Naive B cell (primary cell): ENCODE results near the gene SNIP1. TPM values are rescaled to one million over a fixed set of nuclear protein-coding genes. Genes with fewer than 3 reads are reported as not detected.
"Not testable (repeated sequence)": the region's sequence is repeated elsewhere in the genome, so short reads cannot be mapped to it uniquely, and the experiment has no call there.

Source experiments
- ATAC-seq, 2 donors: fragments of 150-1000 bp; cut with Tn5 transposase; 2 replicates each; pipeline ENCODE4 v1.10.0; 2021; ENCODE audit warnings: low read depth in 2 of 2, mild to moderate bottlenecking in 2 of 2, moderate library complexity in 2 of 2
- DNase-seq: peaks from one replicate; pipeline ENCODE4 v3.0.0; 2022
- H3K27ac Mint-ChIP-seq, 6 donors: one replicate each; pipeline ENCODE4 v1.8.0; 2020 to 2022; ENCODE audit warnings: mild to moderate bottlenecking in 6 of 6, mixed read lengths in 6 of 6, moderate library complexity in 5 of 6, inconsistent platforms in 2 of 6
- H3K27me3 Mint-ChIP-seq, 3 donors: one replicate each; pipeline ENCODE4 v1.8.0; 2021 to 2022; ENCODE audit warnings: mixed read lengths in 3 of 3, mild to moderate bottlenecking in 1 of 3
- H3K36me3 Mint-ChIP-seq, 2 donors: one replicate each; pipeline ENCODE4 v1.8.0; 2020 to 2022; ENCODE audit warnings: mixed read lengths in 2 of 2, inconsistent platforms in 1 of 2, mild to moderate bottlenecking in 1 of 2
- H3K4me1 Mint-ChIP-seq, 3 donors: one replicate each; pipeline ENCODE4 v1.8.0; 2020 to 2022; ENCODE audit warnings: mixed read lengths in 3 of 3, inconsistent platforms in 1 of 3, mild to moderate bottlenecking in 1 of 3, moderate library complexity in 1 of 3
- H3K4me3 Mint-ChIP-seq, 8 donors: one replicate each; pipeline ENCODE4 v1.8.0; 2020 to 2022; ENCODE audit warnings: mild to moderate bottlenecking in 8 of 8, mixed read lengths in 8 of 8, moderate library complexity in 8 of 8, inconsistent platforms in 2 of 8
- H3K9me3 Mint-ChIP-seq, 7 donors: one replicate each; pipeline ENCODE4 v1.8.0; 2020 to 2022; ENCODE audit warnings: mixed read lengths in 7 of 7, mild to moderate bottlenecking in 5 of 7, inconsistent platforms in 2 of 7, moderate library complexity in 1 of 7
- polyA plus RNA-seq, 6 donors: library from polyadenylated mRNA; unstranded; fragments of 300-500 nt; fragmentation: Illumina TruSeq; gene quantifications; one replicate each; pipeline ENCODE4 v1.2.3, GENCODE V29; 2021; ENCODE audit warnings: low read depth in 6 of 6

SNIP1 gene
- polyA plus RNA-seq, 6 donors from 2014 or later, result 4.0 to 6.9 (median 4.2) TPM; not detected in 1

GRCh38 chr1:37549341-37549740 is 4.8 kb downstream of the SNIP1 start:
- Mint-ChIP-seq H3K9me3 (peaks cover 0 to 1% (median 0%) of the 10 kb centered on the region in 7 donors), H3K36me3 (peaks cover 14 to 27% of the 10 kb centered on the region in 2 donors), H3K27me3 (no peaks in the 10 kb centered on the region), H3K27ac (peak overlapping the region in 3 of 6 donors; percentile 4 to 28 (median 26)), H3K4me3 (peak overlapping the region in 1 of 8 donors; percentile 42), H3K4me1 (peaks cover 35 to 40% (median 39%) of the 10 kb centered on the region in 3 donors)
- no peak for DNase-seq
- ATAC-seq, result no peak

DNA sequence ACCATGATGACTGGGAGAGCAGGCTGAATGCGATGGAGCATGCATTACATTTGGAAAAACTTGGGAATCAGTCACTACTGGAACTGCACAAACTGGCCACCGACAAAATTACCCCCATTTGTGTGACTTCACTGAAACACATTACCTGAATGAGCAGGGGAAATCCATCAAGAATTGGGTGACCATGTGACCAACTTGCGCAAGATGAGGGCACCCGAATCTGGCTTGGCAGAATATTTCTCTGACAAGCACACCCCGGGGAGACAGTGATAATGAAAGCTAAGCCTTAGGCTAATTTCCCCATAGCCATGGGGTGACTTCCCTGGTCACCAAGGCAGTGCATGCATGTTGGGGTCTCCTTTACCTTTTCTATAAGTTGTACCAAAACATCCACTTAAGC is 9.1 kb downstream of the SNIP1 start:
- Mint-ChIP-seq H3K4me1 (peaks cover 9 to 22% (median 16%) of the 10 kb centered on the region in 3 donors), H3K36me3 (peaks cover 18 to 37% of the 10 kb centered on the region in 2 donors), H3K27me3 (no peaks in the 10 kb centered on the region), H3K27ac (peak overlapping the region in 1 of 6 donors; percentile 22), H3K4me3 (no peak overlapping the region), H3K9me3 (no peaks in the 10 kb centered on the region)
- ATAC-seq, result no peak
- DNase-seq, result no peak

DNA sequence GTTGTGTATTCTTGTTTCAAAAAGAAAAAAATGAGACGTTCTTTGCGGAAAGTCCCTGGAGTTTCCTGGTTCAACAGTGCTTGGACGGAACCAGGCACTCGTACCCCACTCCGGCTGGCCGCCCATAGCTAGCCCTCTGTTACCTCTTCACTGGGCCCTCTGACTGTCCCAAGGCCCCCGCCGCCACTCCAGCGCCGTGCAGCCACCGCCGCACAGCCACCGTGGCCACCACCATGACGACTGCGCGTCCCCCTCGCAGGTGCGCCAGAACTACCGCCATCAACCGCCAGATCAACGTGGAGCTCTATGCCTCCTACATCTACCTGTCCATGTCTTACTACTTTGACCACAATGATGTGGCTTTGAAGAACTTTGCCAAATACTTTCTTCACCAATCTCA is 9.6 kb downstream of the SNIP1 start:
- Mint-ChIP-seq H3K9me3 (no peaks in the 10 kb centered on the region), H3K4me3 (no peak overlapping the region), H3K27me3 (no peaks in the 10 kb centered on the region), H3K4me1 (peaks cover 4 to 17% (median 12%) of the 10 kb centered on the region in 3 donors), H3K36me3 (peaks cover 18 to 38% of the 10 kb centered on the region in 2 donors), H3K27ac (peak overlapping the region in 4 of 6 donors; percentile 22 to 64 (median 50))
- DNase-seq, result no peak
- ATAC-seq, result no peak

DNA sequence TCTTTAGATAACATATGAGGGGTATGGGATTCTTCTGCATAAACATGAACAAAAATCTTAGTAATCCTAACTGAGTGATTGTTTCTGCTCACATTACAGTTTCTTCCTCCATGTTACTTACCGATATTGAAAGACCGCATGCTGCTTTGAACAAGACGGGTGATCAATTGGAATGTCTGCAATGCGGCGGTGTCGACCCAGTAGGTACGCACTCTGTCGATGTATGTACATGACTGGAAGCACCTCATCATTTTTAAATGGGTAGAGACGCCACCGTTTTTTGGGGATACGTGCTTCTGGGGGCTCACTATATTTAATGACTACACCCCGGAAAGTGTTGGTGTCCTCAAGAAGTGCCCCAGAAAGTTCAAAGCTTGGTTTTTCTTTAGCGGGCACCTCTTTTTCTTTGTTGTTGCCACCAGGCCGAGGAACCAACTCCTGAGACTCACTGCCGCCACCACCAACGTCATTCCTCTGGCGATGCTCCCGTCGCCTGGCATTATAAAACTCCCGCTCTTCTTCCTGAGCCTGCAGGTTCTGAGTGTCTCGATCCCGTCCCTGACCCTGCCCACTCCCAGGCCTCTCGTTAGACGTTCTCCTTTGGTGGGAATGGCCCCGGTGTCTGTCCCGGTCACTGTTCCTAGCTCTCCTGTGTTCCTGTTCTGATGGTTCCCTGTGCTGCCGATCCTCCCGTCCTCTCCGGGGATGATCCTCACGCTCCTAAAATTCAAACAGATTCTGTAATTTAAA is 13.9 kb downstream of the SNIP1 start:
- Mint-ChIP-seq H3K27ac (no peak overlapping the region), H3K4me1 (peaks cover 0 to 15% (median 5%) of the 10 kb centered on the region in 3 donors), H3K27me3 (no peaks in the 10 kb centered on the region), H3K4me3 (no peak overlapping the region), H3K36me3 (peaks cover 25 to 26% of the 10 kb centered on the region in 2 donors), H3K9me3 (no peaks in the 10 kb centered on the region)
- DNase-seq (no peak), ATAC-seq (no peak)

- Mint-ChIP-seq H3K36me3 (peaks cover 18 to 19% of the 10 kb centered on the region in 2 donors), H3K4me1 (peaks cover 0 to 12% (median 5%) of the 10 kb centered on the region in 3 donors), H3K27ac (peak overlapping the region in 1 of 6 donors; percentile 80)
- ATAC-seq, H3K27me3 Mint-ChIP-seq, H3K9me3 Mint-ChIP-seq, DNase-seq, H3K4me3 Mint-ChIP-seq: not testable (repeated sequence)
Measured at GRCh38 chr1:37539154-37539553, 14.9 kb downstream of the SNIP1 start.

DNA sequence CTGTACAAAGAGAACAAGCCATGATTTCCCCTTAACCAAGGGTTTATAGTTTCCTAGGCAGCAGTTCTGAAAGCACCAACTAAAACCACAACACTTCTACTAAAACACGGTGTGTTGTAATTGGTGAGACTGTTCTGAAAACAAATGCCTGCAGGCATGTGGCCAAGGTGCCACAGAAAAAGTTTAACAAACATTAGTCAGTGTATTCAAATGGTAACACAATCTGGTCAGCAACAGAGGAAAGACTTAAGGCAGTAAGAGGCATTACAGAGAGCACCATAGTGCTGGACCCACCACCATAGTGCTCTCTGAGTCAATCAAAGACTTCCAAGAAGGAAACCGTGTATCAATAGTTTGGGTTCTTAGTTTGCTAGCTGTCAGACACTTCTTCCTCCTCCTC is 16.7 kb downstream of the SNIP1 start:
- no peak overlapping the region for H3K27ac Mint-ChIP-seq
- H3K27me3 Mint-ChIP-seq, result no peaks in the 10 kb centered on the region
- ATAC-seq (no peak), DNase-seq (no peak)
- H3K4me1 Mint-ChIP-seq, result peaks cover 0 to 12% (median 8%) of the 10 kb centered on the region in 3 donors
- H3K36me3 Mint-ChIP-seq, result peaks cover 18 to 19% of the 10 kb centered on the region in 2 donors
- peaks cover 0 to 1% (median 0%) of the 10 kb centered on the region in 7 donors for H3K9me3 Mint-ChIP-seq
- H3K4me3 Mint-ChIP-seq, result no peak overlapping the region

- no peak for DNase-seq
- Mint-ChIP-seq H3K4me3 (no peak overlapping the region), H3K27ac (peak overlapping the region in 1 of 6 donors; percentile 90), H3K9me3 (peaks cover 0 to 1% (median 0%) of the 10 kb centered on the region in 7 donors), H3K4me1 (peaks cover 0 to 9% (median 5%) of the 10 kb centered on the region in 3 donors), H3K27me3 (no peaks in the 10 kb centered on the region), H3K36me3 (peaks cover 8 to 15% of the 10 kb centered on the region in 2 donors)
- no peak for ATAC-seq
Measured at GRCh38 chr1:37533317-37534093, 20.6 kb downstream of the SNIP1 start.

- not testable (repeated sequence) for ATAC-seq, DNase-seq, H3K9me3 Mint-ChIP-seq, H3K4me1 Mint-ChIP-seq, H3K36me3 Mint-ChIP-seq, H3K27ac Mint-ChIP-seq, H3K27me3 Mint-ChIP-seq
- peak overlapping the region in 3 of 8 donors; percentile 30 to 42 (median 33) for H3K4me3 Mint-ChIP-seq
Measured at GRCh38 chr1:37532418-37533156, 21.5 kb downstream of the SNIP1 start.

- not testable (repeated sequence) for ATAC-seq, H3K27ac Mint-ChIP-seq, H3K4me1 Mint-ChIP-seq, H3K4me3 Mint-ChIP-seq, DNase-seq, H3K36me3 Mint-ChIP-seq, H3K27me3 Mint-ChIP-seq, H3K9me3 Mint-ChIP-seq
Measured at GRCh38 chr1:37529888-37530287, 24.2 kb downstream of the SNIP1 start.

- H3K9me3 Mint-ChIP-seq, result no peaks in the 10 kb centered on the region
- peaks cover 9 to 25% (median 11%) of the 10 kb centered on the region in 3 donors for H3K4me1 Mint-ChIP-seq
- no peaks in the 10 kb centered on the region for H3K36me3 Mint-ChIP-seq
- ATAC-seq, result no peak
- peaks cover 0 to 6% (median 0%) of the 10 kb centered on the region in 3 donors for H3K27me3 Mint-ChIP-seq
- no peak for DNase-seq
- H3K27ac Mint-ChIP-seq, result peak overlapping the region in 4 of 6 donors; percentile 24 to 79 (median 58)
- peak overlapping the region in 7 of 8 donors; percentile 16 to 91 (median 79) for H3K4me3 Mint-ChIP-seq
Measured at GRCh38 chr1:37519613-37520012, 34.5 kb downstream of the SNIP1 start.

DNA sequence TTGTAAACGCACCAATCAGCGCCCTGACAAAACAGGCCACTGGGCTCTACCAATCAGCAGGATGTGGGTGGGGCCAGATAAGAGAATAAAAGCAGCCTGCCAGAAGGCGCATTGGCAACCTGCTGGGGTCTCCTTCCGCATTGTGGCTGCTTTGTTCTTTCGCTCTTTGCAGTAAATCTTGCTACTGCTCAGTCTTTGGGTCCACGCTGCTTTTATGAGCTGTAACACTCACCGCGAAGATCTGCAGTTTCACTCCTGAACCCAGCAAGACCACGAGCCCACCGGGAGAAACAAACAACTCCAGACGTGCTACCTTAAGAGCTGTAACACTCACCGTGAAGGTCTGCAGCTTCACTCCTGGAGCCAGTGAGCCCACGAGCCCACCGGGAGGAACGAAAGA is 35.2 kb downstream of the SNIP1 start:
- Mint-ChIP-seq H3K4me1 (peaks cover 12 to 27% (median 13%) of the 10 kb centered on the region in 3 donors), H3K27ac (peak overlapping the region in 2 of 6 donors; percentile 73 to 79), H3K4me3 (peak overlapping the region in 7 of 8 donors; percentile 16 to 91 (median 79))
- not testable (repeated sequence) for H3K9me3 Mint-ChIP-seq, H3K36me3 Mint-ChIP-seq, H3K27me3 Mint-ChIP-seq, ATAC-seq
- peak; percentile 1 for DNase-seq

DNA sequence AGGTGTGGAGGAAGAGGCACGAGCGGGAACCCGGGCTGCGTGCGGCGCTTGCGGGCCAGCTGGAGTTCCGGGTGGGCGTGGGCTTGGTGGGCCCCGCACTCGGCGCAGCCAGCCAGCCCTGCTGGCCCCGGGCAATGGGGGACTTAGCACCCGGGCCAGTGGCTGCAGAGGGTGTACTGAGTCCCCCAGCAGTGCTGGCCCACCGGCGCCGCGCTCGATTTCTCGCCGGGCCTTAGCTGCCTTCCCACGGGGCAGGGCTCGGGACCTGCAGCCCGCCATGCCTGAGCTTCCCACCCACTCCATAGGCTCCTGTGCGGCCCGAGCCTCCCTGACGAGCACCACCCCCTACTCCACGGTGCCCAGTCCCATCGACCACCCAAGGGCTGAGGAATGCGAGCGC is 35.9 kb downstream of the SNIP1 start:
- not testable (repeated sequence) for H3K9me3 Mint-ChIP-seq, DNase-seq, H3K36me3 Mint-ChIP-seq, ATAC-seq, H3K27ac Mint-ChIP-seq, H3K27me3 Mint-ChIP-seq
- Mint-ChIP-seq H3K4me3 (peak overlapping the region in 1 of 8 donors; percentile 91), H3K4me1 (peaks cover 19 to 34% (median 20%) of the 10 kb centered on the region in 3 donors)

DNA sequence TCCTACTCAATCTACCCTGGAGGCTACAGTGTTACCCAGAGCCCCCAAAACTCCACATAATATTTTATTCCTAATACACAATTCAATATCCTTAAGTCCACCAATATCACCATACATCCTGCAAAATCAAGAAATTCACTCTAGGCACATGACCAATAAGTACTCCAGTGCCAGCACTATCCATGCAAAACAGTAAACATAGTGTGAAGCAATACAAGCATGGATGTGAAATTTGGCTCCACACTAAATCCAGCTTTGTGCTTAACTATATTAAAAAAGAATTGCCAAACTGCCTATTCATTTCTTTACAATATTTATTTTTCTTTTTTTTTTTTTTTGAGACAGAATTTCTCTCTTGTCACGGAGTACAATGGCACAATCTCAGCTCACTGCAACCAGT is 36.5 kb downstream of the SNIP1 start:
- peaks cover 20 to 36% (median 22%) of the 10 kb centered on the region in 3 donors for H3K4me1 Mint-ChIP-seq
- H3K27me3 Mint-ChIP-seq, result peaks cover 0 to 6% (median 0%) of the 10 kb centered on the region in 3 donors
- no peak for ATAC-seq
- H3K4me3 Mint-ChIP-seq, result peak overlapping the region in 1 of 8 donors; percentile 72
- no peak overlapping the region for H3K27ac Mint-ChIP-seq
- H3K36me3 Mint-ChIP-seq, result no peaks in the 10 kb centered on the region
- no peaks in the 10 kb centered on the region for H3K9me3 Mint-ChIP-seq
- DNase-seq, result no peak
